ENCODE data around the gene FCAR. TPM values are rescaled to one million over a fixed set of nuclear protein-coding genes. Genes with fewer than 3 reads are reported as not detected.
A peak's percentile ranks its signal among the peaks of the same experiment; 100 is the strongest.

Gene FCAR
- total RNA-seq, 2 experiments from 2014 or later = not detected

DNA sequence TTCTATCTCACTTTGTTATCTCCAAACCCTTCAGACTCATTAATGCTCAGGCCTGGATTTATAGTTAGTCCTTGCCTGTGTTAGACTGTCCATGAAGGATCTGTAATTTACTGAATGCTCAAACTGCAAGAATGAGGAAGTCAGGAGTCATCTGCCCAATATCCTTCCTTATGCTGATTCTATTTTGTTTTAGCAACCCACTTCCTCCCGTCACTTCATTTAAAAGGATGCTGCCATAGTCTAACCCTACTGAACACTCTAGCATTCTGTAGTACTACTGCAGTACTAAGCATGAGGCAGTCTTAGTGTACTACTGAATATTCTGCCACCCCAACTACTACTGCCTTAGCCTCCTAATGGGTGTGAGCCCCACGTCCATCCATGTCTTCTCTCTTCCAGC is 1.5 kb downstream of the FCAR start:
- intact Hi-C loops (cut with micrococcal nuclease) = no loop called here
- no peaks in the 10 kb centered on the region for H3K9me3 Mint-ChIP-seq
- no peak overlapping the region for H3K4me3 Mint-ChIP-seq
- no peaks in the 10 kb centered on the region for H3K4me1 Mint-ChIP-seq (ENCODE audit: low read depth)
- CTCF ChIA-PET = no interaction called here
- peaks cover 12% of the 10 kb centered on the region for H3K27me3 Mint-ChIP-seq
- H3K27ac Mint-ChIP-seq = no peak overlapping the region
- TF ChIP-seq, protein P1, sequence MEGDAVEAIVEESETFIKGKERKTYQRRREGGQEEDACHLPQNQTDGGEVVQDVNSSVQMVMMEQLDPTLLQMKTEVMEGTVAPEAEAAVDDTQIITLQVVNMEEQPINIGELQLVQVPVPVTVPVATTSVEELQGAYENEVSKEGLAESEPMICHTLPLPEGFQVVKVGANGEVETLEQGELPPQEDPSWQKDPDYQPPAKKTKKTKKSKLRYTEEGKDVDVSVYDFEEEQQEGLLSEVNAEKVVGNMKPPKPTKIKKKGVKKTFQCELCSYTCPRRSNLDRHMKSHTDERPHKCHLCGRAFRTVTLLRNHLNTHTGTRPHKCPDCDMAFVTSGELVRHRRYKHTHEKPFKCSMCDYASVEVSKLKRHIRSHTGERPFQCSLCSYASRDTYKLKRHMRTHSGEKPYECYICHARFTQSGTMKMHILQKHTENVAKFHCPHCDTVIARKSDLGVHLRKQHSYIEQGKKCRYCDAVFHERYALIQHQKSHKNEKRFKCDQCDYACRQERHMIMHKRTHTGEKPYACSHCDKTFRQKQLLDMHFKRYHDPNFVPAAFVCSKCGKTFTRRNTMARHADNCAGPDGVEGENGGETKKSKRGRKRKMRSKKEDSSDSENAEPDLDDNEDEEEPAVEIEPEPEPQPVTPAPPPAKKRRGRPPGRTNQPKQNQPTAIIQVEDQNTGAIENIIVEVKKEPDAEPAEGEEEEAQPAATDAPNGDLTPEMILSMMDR (IDR thresholded peaks at IDR 0.05) = no peak
- DNase-seq (no peak), ATAC-seq (no peak)
- H3K36me3 Mint-ChIP-seq (ENCODE audit: low read depth) = no peaks in the 10 kb centered on the region
- POLR2A ChIA-PET = no interaction called here

DNA sequence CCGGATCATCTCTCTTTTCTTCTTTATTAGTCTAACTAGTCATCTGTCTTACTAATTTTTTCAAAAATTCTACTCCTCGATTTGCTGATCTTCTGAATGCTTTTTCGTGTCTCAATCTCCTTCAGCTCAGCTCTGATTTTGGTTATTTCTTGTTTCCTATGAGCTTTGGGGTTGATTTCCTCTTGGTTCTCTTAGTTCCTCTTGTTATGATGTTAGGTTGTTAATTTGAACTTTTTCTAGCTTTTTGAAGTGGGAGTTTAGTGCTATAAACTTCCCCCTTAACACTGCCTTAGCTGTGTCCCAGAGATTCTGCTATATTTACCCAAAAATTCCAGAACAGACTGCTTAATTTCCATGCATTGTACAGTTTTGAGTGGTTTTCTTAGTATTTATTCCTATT is 3.4 kb downstream of the FCAR start:
- Mint-ChIP-seq H3K27ac (no peak overlapping the region), H3K4me3 (no peak overlapping the region), H3K4me1 (ENCODE audit: low read depth) (no peaks in the 10 kb centered on the region), H3K36me3 (ENCODE audit: low read depth) (no peaks in the 10 kb centered on the region), H3K9me3 (no peaks in the 10 kb centered on the region), H3K27me3 (peaks cover 11% of the 10 kb centered on the region)
- intact Hi-C loops (cut with micrococcal nuclease) = no loop called here
- TF ChIP-seq, protein P1 (IDR thresholded peaks at IDR 0.05) = no peak
- CTCF ChIA-PET = no interaction called here
- DNase-seq (no peak), ATAC-seq (no peak)
- POLR2A ChIA-PET = no interaction called here

DNA sequence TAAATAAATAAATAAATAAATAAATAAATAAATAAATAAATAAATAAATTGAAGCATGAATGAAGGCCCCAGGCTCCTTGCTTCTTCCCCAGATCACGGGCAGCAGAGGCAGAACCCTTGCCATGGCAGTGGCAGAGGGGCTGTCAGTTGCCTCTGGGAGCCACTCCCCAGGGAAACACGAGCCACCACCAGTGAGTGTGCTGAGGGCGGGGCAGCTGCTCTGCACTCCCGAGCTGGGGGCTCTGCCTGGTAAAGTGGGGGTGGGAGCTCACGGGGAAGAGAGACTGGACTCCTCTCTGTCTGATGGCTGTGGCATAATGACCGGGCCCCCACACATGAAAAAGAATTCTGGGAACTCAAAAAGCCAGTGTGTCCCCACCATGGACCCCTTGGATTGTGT is 7.8 kb downstream of the FCAR start:
- H3K4me1 Mint-ChIP-seq (ENCODE audit: low read depth) = no peaks in the 10 kb centered on the region
- POLR2A ChIA-PET = no interaction called here
- DNase-seq (no peak), ATAC-seq (no peak)
- no peaks in the 10 kb centered on the region for H3K9me3 Mint-ChIP-seq
- H3K27me3 Mint-ChIP-seq = peaks cover 19% of the 10 kb centered on the region
- TF ChIP-seq, protein P1 (IDR thresholded peaks at IDR 0.05) = no peak
- intact Hi-C loops (cut with micrococcal nuclease) = no loop called here
- no peaks in the 10 kb centered on the region for H3K36me3 Mint-ChIP-seq (ENCODE audit: low read depth)
- H3K4me3 Mint-ChIP-seq = no peak overlapping the region
- CTCF ChIA-PET = interaction anchor here (1.0 to 2.0 kb wide), 5 partner anchors 11 to 278 kb away, joined by 4 to 9 read pairs (median 5); partner anchors contain the start of gene RDH13
- no peak overlapping the region for H3K27ac Mint-ChIP-seq

DNA sequence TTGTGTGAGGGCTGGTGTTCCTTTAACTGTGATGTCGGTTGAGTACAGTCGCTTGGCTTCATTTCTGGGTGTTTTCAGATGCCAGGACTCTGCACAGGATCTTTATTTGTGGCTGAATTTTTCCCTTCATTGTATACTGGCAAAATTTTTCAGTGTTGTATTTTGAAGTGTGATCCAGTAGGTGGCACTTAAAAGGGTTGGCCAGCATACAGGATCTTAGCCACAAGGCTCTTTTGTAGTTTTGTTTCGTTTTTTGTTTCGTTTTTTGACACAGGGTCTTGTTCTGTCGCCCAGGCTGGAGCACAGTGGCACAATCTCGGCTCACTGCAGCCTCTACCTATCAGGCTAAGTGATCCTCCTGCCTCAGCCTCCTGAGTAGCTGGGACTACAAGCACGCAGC is 8.7 kb downstream of the FCAR start:
- peaks cover 19% of the 10 kb centered on the region for H3K27me3 Mint-ChIP-seq
- no peaks in the 10 kb centered on the region for H3K9me3 Mint-ChIP-seq
- ChIA-PET CTCF (interaction anchor here (1.4 to 2.0 kb wide), 2 partner anchors 12 to 180 kb away, joined by 4 to 5 read pairs; partner anchors contain the start of gene RDH13), POLR2A (no interaction called here)
- H3K36me3 Mint-ChIP-seq (ENCODE audit: low read depth) = no peaks in the 10 kb centered on the region
- TF ChIP-seq, protein P1 (IDR thresholded peaks at IDR 0.05) = peak; percentile 21
- intact Hi-C loops (cut with micrococcal nuclease) = no loop called here
- ATAC-seq (peak; percentile 77), DNase-seq (peak; percentile 11)
- peak overlapping the region; percentile 64 for H3K27ac Mint-ChIP-seq
- H3K4me3 Mint-ChIP-seq = no peak overlapping the region
- H3K4me1 Mint-ChIP-seq (ENCODE audit: low read depth) = no peaks in the 10 kb centered on the region

DNA sequence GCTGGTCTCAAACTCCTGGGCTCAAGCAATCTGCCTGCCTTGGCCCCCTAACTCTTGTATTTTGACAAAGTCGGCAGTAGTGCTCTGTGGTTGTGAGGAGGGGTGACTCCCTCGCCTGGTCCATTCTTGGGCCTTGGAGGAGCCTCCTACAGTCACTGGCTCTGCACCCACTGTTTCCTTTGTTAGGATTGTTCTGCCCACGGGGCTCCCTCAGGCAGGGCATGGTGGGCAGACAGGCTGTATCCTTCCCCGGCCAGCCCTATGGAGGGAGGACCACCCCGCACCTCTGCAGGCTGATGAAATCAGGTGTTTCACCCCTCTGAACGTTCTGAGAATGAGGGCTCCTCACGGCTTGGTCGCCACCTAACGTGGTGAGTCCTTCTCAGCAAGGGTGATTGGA is 9.2 kb downstream of the FCAR start:
- Mint-ChIP-seq H3K9me3 (no peaks in the 10 kb centered on the region), H3K4me1 (ENCODE audit: low read depth) (no peaks in the 10 kb centered on the region), H3K27me3 (peaks cover 19% of the 10 kb centered on the region), H3K4me3 (no peak overlapping the region), H3K36me3 (ENCODE audit: low read depth) (no peaks in the 10 kb centered on the region), H3K27ac (no peak overlapping the region)
- DNase-seq (no peak), ATAC-seq (no peak)
- intact Hi-C loops (cut with micrococcal nuclease) = no loop called here
- CTCF ChIA-PET = no interaction called here
- POLR2A ChIA-PET = no interaction called here
- TF ChIP-seq, protein P1 (IDR thresholded peaks at IDR 0.05) = no peak

Data from activated CD8-positive, alpha-beta T cell treated with anti-CD3 and anti-CD28 coated beads for 36 hours (primary cell).